GM19438 (cell line): ENCODE results near the gene AKAP12.

Source experiments
- ATAC-seq: cut with Tn5 transposase; IDR thresholded peaks from one replicate; pipeline ENCODE4 v1.9.1; 2021; ENCODE audit warnings: low read depth; ENCODE audit not compliant: unreplicated experiment

The AKAP12 gene

GRCh38 chr6:151232899-151233298, 6.9 kb upstream of the AKAP12 start:
- ATAC-seq, result no peak

- ATAC-seq, result no peak
Measured at GRCh38 chr6:151233731-151234130, 6.0 kb upstream of the AKAP12 start.

GRCh38 chr6:151236668-151237401, 2.9 kb upstream of the AKAP12 start:
- no peak for ATAC-seq

GRCh38 chr6:151240036-151240685, 394 bp downstream of the AKAP12 start:
- no peak for ATAC-seq

- no peak for ATAC-seq
Measured at GRCh38 chr6:151240791-151241642, 1.2 kb downstream of the AKAP12 start.

- ATAC-seq, result no peak
Measured at GRCh38 chr6:151241853-151242252, 2.1 kb downstream of the AKAP12 start.

GRCh38 chr6:151242420-151242861, 2.7 kb downstream of the AKAP12 start:
- ATAC-seq, result no peak

GRCh38 chr6:151243481-151243880, 3.7 kb downstream of the AKAP12 start:
- no peak for ATAC-seq

GRCh38 chr6:151247490-151247889, 7.7 kb downstream of the AKAP12 start:
- ATAC-seq, result no peak

- no peak for ATAC-seq
Measured at GRCh38 chr6:151248295-151248694, 8.5 kb downstream of the AKAP12 start.

GRCh38 chr6:151252634-151253033, 12.9 kb downstream of the AKAP12 start:
- ATAC-seq, result no peak

- no peak for ATAC-seq
Measured at GRCh38 chr6:151254451-151255081, 14.8 kb downstream of the AKAP12 start.

- ATAC-seq, result no peak
Measured at GRCh38 chr6:151255811-151256210, 16.0 kb downstream of the AKAP12 start.

- ATAC-seq, result no peak
Measured at GRCh38 chr6:151257985-151258445, 18.2 kb downstream of the AKAP12 start.

- ATAC-seq, result no peak
Measured at GRCh38 chr6:151260205-151260604, 20.4 kb downstream of the AKAP12 start.

- no peak for ATAC-seq
Measured at GRCh38 chr6:151263035-151263434, 23.3 kb downstream of the AKAP12 start.

- no peak for ATAC-seq
Measured at GRCh38 chr6:151263967-151264366, 24.2 kb downstream of the AKAP12 start.

GRCh38 chr6:151265282-151265681, 25.5 kb downstream of the AKAP12 start:
- no peak for ATAC-seq

- ATAC-seq, result no peak
Measured at GRCh38 chr6:151269321-151269995, 29.7 kb downstream of the AKAP12 start.

GRCh38 chr6:151275121-151275520, 35.4 kb downstream of the AKAP12 start:
- no peak for ATAC-seq
